HepG2 (cell line): ENCODE measurements around the gene TEF. TPM values are rescaled to one million over a fixed set of nuclear protein-coding genes. Genes with fewer than 3 reads are reported as not detected.

Experiments used
- ARID5B ChIP-seq: IDR thresholded peaks from 2 replicates; pipeline ENCODE4 v1.4.0; 2020; ENCODE audit warnings: mild to moderate bottlenecking, missing genetic modification reagents
- CC2D1A ChIP-seq: sonication (generic); formaldehyde crosslinking; IDR thresholded peaks from 2 replicates; pipeline ENCODE4 v1.8.1; 2023; ENCODE audit warnings: mild to moderate bottlenecking, missing genetic modification reagents
- DZIP1 ChIP-seq: sonication (generic); formaldehyde crosslinking; IDR thresholded peaks from 2 replicates; pipeline ENCODE4 v1.5.0; 2020; ENCODE audit warnings: mild to moderate bottlenecking, missing genetic modification reagents
- ERF ChIP-seq: IDR thresholded peaks from 2 replicates; pipeline ENCODE4 v1.6.1; 2018; ENCODE audit warnings: missing biosample characterization, missing genetic modification reagents
- HCFC1 ChIP-seq: fragments of 150-350 bp; IDR thresholded peaks from 2 replicates; pipeline ENCODE4 v1.6.1; 2014; ENCODE audit warnings: low read depth, low read length
- HIVEP1 ChIP-seq: sonication (generic); formaldehyde crosslinking; IDR thresholded peaks from 2 replicates; pipeline ENCODE4 v1.4.0; 2020; ENCODE audit warnings: mild to moderate bottlenecking, missing genetic modification reagents
- HMG20B ChIP-seq: conservative IDR thresholded peaks from 2 replicates; pipeline ENCODE4 v1.6.1; 2016; ENCODE audit warnings: missing genetic modification reagents, missing compliant biosample characterization
- MIER3 ChIP-seq: IDR thresholded peaks from 2 replicates; pipeline ENCODE4 v1.6.1; 2016; ENCODE audit warnings: missing compliant biosample characterization, borderline replicate concordance
- NAIF1 ChIP-seq: sonication (generic); formaldehyde crosslinking; IDR thresholded peaks from 2 replicates; pipeline ENCODE4 v1.5.0; 2020; ENCODE audit warnings: mild to moderate bottlenecking, missing genetic modification reagents, borderline replicate concordance
- ZBED4 ChIP-seq: sonication (generic); formaldehyde crosslinking; IDR thresholded peaks from 2 replicates; pipeline ENCODE4 v1.4.0; 2020; ENCODE audit warnings: missing genetic modification reagents, borderline replicate concordance
- ZFX ChIP-seq: sonication (generic); formaldehyde crosslinking; IDR thresholded peaks from 2 replicates; pipeline ENCODE4 v1.4.0; 2020; ENCODE audit warnings: mild to moderate bottlenecking, low read depth, missing genetic modification reagents, moderate library complexity
- ZNF251 ChIP-seq: sonication (generic); formaldehyde crosslinking; IDR thresholded peaks from 2 replicates; pipeline ENCODE4 v1.9.0; 2021; ENCODE audit warnings: mild to moderate bottlenecking, missing genetic modification reagents
- ZNF484 ChIP-seq: sonication (generic); formaldehyde crosslinking; IDR thresholded peaks from 2 replicates; pipeline ENCODE4 v1.5.1; 2020; ENCODE audit warnings: mild to moderate bottlenecking, low read depth, missing genetic modification reagents, borderline replicate concordance
- ZNF512 ChIP-seq: sonication (generic); formaldehyde crosslinking; IDR thresholded peaks from 2 replicates; pipeline ENCODE4 v1.4.0; 2020; ENCODE audit warnings: mild to moderate bottlenecking, missing genetic modification reagents
- ZNF570 ChIP-seq: sonication (generic); formaldehyde crosslinking; IDR thresholded peaks from 2 replicates; pipeline ENCODE4 v1.4.0; 2020; ENCODE audit warnings: mild to moderate bottlenecking, missing genetic modification reagents, borderline replicate concordance
- ZNF746 ChIP-seq: sonication (generic); formaldehyde crosslinking; IDR thresholded peaks from 2 replicates; pipeline ENCODE4 v1.8.0; 2022; ENCODE audit warnings: mild to moderate bottlenecking, missing genetic modification reagents
- ZZZ3 ChIP-seq: sonication (generic); formaldehyde crosslinking; IDR thresholded peaks from 2 replicates; pipeline ENCODE4 v1.4.0; 2020; ENCODE audit warnings: missing genetic modification reagents, mild to moderate bottlenecking, borderline replicate concordance
- polyA plus RNA-seq, 8 experiments: library from polyadenylated mRNA; depleted of rRNA in 3 of 8; stranded (reverse) in 7 of 8; unstranded in 1 of 8; fragments of >200 nt; fragmentation: Illumina TruSeq in 4 of 8; extraction: Trizol in 4 of 8; gene quantifications; 2 replicates each; pipeline versions ENCODE4 v1.2.1 to v1.2.3, GENCODE V29; 2011 to 2016; ENCODE audit warnings: low read depth in 4 of 8, missing spikeins in 1 of 8, mixed read lengths in 1 of 8; ENCODE audit not compliant: insufficient read depth in 1 of 8
- total RNA-seq, 5 experiments: library from RNA; depleted of rRNA; stranded (reverse); fragments of >200 nt; fragmentation: Illumina TruSeq; extraction: Trizol; gene quantifications; 2 replicates each; pipeline ENCODE4 v1.2.3, GENCODE V29; 2016; ENCODE audit warnings: low read depth in 1 of 5

The TEF gene
- total and polyA plus RNA-seq, 2 of the 13 experiments (the other 11 are each of a cell fraction or from before 2014, with no cell fraction given) = 7.6 to 11.2 TPM

- TF ChIP-seq ARID5B (CRISPR knock-in tag) (peak; percentile 16), ZNF512 (CRISPR knock-in tag) (no peak), NAIF1 (CRISPR knock-in tag) (no peak), CC2D1A (CRISPR knock-in tag) (no peak), ZNF570 (CRISPR knock-in tag) (no peak), ZNF746 (CRISPR knock-in tag) (no peak), HMG20B (CRISPR knock-in tag) (no peak), ZNF251 (CRISPR knock-in tag) (no peak), MIER3 (CRISPR knock-in tag) (peak; percentile 55; the same call in 1 of the 2 replicates), ZBED4 (CRISPR knock-in tag) (no peak), DZIP1 (CRISPR knock-in tag) (no peak), ZNF484 (no peak), ZZZ3 (no peak; the same call in 1 of the 2 replicates), HCFC1 (peak; percentile 91), HIVEP1 (CRISPR knock-in tag) (no peak), ZFX (CRISPR knock-in tag) (peak; percentile 95), ERF (CRISPR knock-in tag) (no peak; the same call in 1 of the 2 replicates)
Measured at GRCh38 chr22:41444360-41445128, 62.8 kb downstream of the TEF start (continued).
